ENCODE measurements around the gene CHAD.
A peak's percentile ranks its signal among the peaks of the same experiment; 100 is the strongest.

CHAD gene

GRCh38 chr17:50502301-50502990 is 33.8 kb upstream of the CHAD start:
- no peak for DNase-seq (ENCODE audit: low read depth)
- TF ChIP-seq CTCF (IDR thresholded peaks at IDR 0.05; ENCODE audit: control insufficient read depth, insufficient read depth, low read depth, low read length, missing control alignments), result no peak
- H3K4me3 ChIP-seq (ENCODE audit: control insufficient read depth, low read depth, low read length), result no peak overlapping the region

GRCh38 chr17:50501054-50501453 is 32.4 kb upstream of the CHAD start:
- TF ChIP-seq CTCF (IDR thresholded peaks at IDR 0.05; ENCODE audit: control insufficient read depth, insufficient read depth, low read depth, low read length, missing control alignments), result peak; percentile 43
- H3K4me3 ChIP-seq (ENCODE audit: control insufficient read depth, low read depth, low read length), result no peak overlapping the region
- DNase-seq (ENCODE audit: low read depth), result no peak

- H3K4me3 ChIP-seq (ENCODE audit: control insufficient read depth, low read depth, low read length), result no peak overlapping the region
- TF ChIP-seq CTCF (IDR thresholded peaks at IDR 0.05; ENCODE audit: control insufficient read depth, insufficient read depth, low read depth, low read length, missing control alignments), result no peak
- no peak for DNase-seq (ENCODE audit: low read depth)
These were observed 31.0 kb upstream of the CHAD start for GRCh38 chr17:50499721-50500120.

- TF ChIP-seq CTCF (IDR thresholded peaks at IDR 0.05; ENCODE audit: control insufficient read depth, insufficient read depth, low read depth, low read length, missing control alignments), result no peak
- DNase-seq (ENCODE audit: low read depth), result no peak
- no peak overlapping the region for H3K4me3 ChIP-seq (ENCODE audit: control insufficient read depth, low read depth, low read length)
These were observed 30.6 kb upstream of the CHAD start for GRCh38 chr17:50499270-50499669.

GRCh38 chr17:50498021-50498874 is 29.6 kb upstream of the CHAD start:
- no peak for TF ChIP-seq CTCF (IDR thresholded peaks at IDR 0.05; ENCODE audit: control insufficient read depth, insufficient read depth, low read depth, low read length, missing control alignments)
- DNase-seq (ENCODE audit: low read depth), result no peak
- H3K4me3 ChIP-seq (ENCODE audit: control insufficient read depth, low read depth, low read length), result no peak overlapping the region

- no peak for DNase-seq (ENCODE audit: low read depth)
- H3K4me3 ChIP-seq (ENCODE audit: control insufficient read depth, low read depth, low read length), result no peak overlapping the region
- no peak for TF ChIP-seq CTCF (IDR thresholded peaks at IDR 0.05; ENCODE audit: control insufficient read depth, insufficient read depth, low read depth, low read length, missing control alignments)
These were observed 27.2 kb upstream of the CHAD start for GRCh38 chr17:50495918-50496317.
